H1 (cell line): ENCODE data around the gene RNF168. TPM values are rescaled to one million over a fixed set of nuclear protein-coding genes. Genes with fewer than 3 reads are reported as not detected.
"Not testable (repeated sequence)": the region's sequence is repeated elsewhere in the genome, so short reads cannot be mapped to it uniquely, and the experiment has no call there.

Source experiments
- CTCF ChIA-PET: fragments of 300-600 bp; sonication (Branson Sonifier 250); formaldehyde crosslinking; loops from one replicate; lab custom pipeline; 2021; ENCODE audit not compliant: partially characterized antibody; lab: Charles Lee
- POLR2A ChIA-PET: fragments of 300-600 bp; sonication (Branson Sonifier 250); formaldehyde crosslinking; loops from one replicate; lab custom pipeline; 2021; ENCODE audit warnings: inconsistent platforms; ENCODE audit not compliant: partially characterized antibody; lab: Charles Lee
- DNase-seq, 2 experiments: peaks; one replicate each; pipeline versions ENCODE4 v3.0.0 to v3.0.0-alpha.2; 2010 to 2022; ENCODE audit warnings: low spot score in 2 of 2, low read depth in 1 of 2, mixed read lengths in 1 of 2
- FAIRE-seq: peaks from 2 replicates; lab custom pipeline; 2011; peaks lifted over from hg19 to GRCh38; lab: Jason Lieb, UNC
- H2AFZ ChIP-seq: 2 replicates; pipeline ENCODE4 v1.8.1; 2012; ENCODE audit warnings: low read length, inconsistent platforms
- H2AK5ac ChIP-seq: 2 replicates; pipeline ENCODE4 v1.6.1; 2013; ENCODE audit warnings: low read depth, low read length
- H2BK120ac ChIP-seq: replicated peaks from 2 replicates; pipeline ENCODE3; 2013; ENCODE audit warnings: low read depth, low read length, inconsistent platforms
- H2BK12ac ChIP-seq: 2 replicates; pipeline ENCODE4 v1.6.1; 2013; ENCODE audit warnings: low read depth, low read length
- H2BK15ac ChIP-seq: 2 replicates; pipeline ENCODE4 v1.6.1; 2013; ENCODE audit warnings: low read length
- H2BK20ac ChIP-seq: 2 replicates; pipeline ENCODE4 v1.6.1; 2013; ENCODE audit warnings: low read length
- H2BK5ac ChIP-seq: 2 replicates; pipeline ENCODE4 v1.6.1; 2013; ENCODE audit warnings: low read depth, low read length
- H3K14ac ChIP-seq: 2 replicates; pipeline ENCODE4 v1.6.1; 2013; ENCODE audit warnings: inconsistent platforms; ENCODE audit not compliant: insufficient read length
- H3K18ac ChIP-seq: 2 replicates; pipeline ENCODE4 v1.6.1; 2013; ENCODE audit warnings: low read length; ENCODE audit errors: extremely low read depth
- H3K23ac ChIP-seq: 2 replicates; pipeline ENCODE4 v1.6.1; 2013; ENCODE audit warnings: inconsistent platforms; ENCODE audit not compliant: insufficient read length
- H3K23me2 ChIP-seq: 2 replicates; pipeline ENCODE4 v1.6.1; 2013; ENCODE audit warnings: low read depth, low read length
- H3K27ac ChIP-seq: 2 replicates; pipeline ENCODE4 v1.6.1; 2011; ENCODE audit warnings: low read depth, low read length, inconsistent platforms
- H3K27me3 ChIP-seq, 4 experiments: replicated peaks in 1 of 4; 1 replicate in 1 of 4; 2 replicates in 3 of 4; pipeline versions ENCODE4 v1.6.1 to v1.8.1; 2011 to 2013; ENCODE audit warnings: low read length in 3 of 4, mild to moderate bottlenecking in 3 of 4, inconsistent platforms in 2 of 4, mixed read lengths in 2 of 4, moderate library complexity in 1 of 4; ENCODE audit not compliant: control insufficient read depth in 3 of 4, insufficient read depth in 3 of 4; ENCODE audit errors: extremely low read depth in 1 of 4
- H3K36me3 ChIP-seq, 4 experiments: 2 replicates each; pipeline versions ENCODE4 v1.6.1 to v1.8.1; 2011 to 2013; ENCODE audit warnings: mild to moderate bottlenecking in 4 of 4, low read length in 3 of 4, moderate library complexity in 2 of 4, control low read depth in 1 of 4, inconsistent platforms in 1 of 4; ENCODE audit not compliant: insufficient read depth in 4 of 4, control insufficient read depth in 2 of 4
- H3K4ac ChIP-seq: replicated peaks from 2 replicates; pipeline ENCODE3; 2013; ENCODE audit warnings: low read length, low read depth, mixed read lengths, inconsistent platforms; ENCODE audit not compliant: insufficient read length
- H3K4me1 ChIP-seq, 4 experiments: replicated peaks in 1 of 4; 1 replicate in 1 of 4; 2 replicates in 3 of 4; pipeline versions ENCODE4 v1.6.1 to v1.8.1; 2011 to 2013; ENCODE audit warnings: low read length in 3 of 4, inconsistent platforms in 2 of 4, mixed read lengths in 1 of 4; ENCODE audit not compliant: insufficient read depth in 4 of 4, control insufficient read depth in 3 of 4
- H3K4me2 ChIP-seq, 2 experiments: 2 replicates each; pipeline versions ENCODE4 v1.6.1 to v1.8.1; 2011 to 2013; ENCODE audit warnings: low read depth in 2 of 2, low read length in 2 of 2, control low read depth in 1 of 2, inconsistent platforms in 1 of 2, mild to moderate bottlenecking in 1 of 2; ENCODE audit not compliant: insufficient read depth in 1 of 2
- H3K4me3 ChIP-seq, 4 experiments: fragments of 200-600, 300-600 bp in 1 of 4; sonication (generic), shearing (Covaris generic), sonication (Bioruptor Twin) in 1 of 4; 2 replicates each; pipeline versions ENCODE4 v1.5.1 to v1.8.1; 2011 to 2016; ENCODE audit warnings: low read length in 4 of 4, low read depth in 3 of 4, control low read depth in 2 of 4, inconsistent platforms in 2 of 4, mild to moderate bottlenecking in 2 of 4, mixed read lengths in 1 of 4, moderate library complexity in 1 of 4; ENCODE audit not compliant: insufficient read depth in 2 of 4; ENCODE audit errors: extremely low read depth in 1 of 4
- H3K56ac ChIP-seq: replicated peaks from 2 replicates; pipeline ENCODE3; 2013; ENCODE audit warnings: low read depth, mild to moderate bottlenecking, mixed read lengths, low read length, inconsistent platforms; ENCODE audit not compliant: insufficient read length
- H3K79me1 ChIP-seq: 2 replicates; pipeline ENCODE4 v1.6.1; 2013; ENCODE audit warnings: low read depth, low read length, control low read depth
- H3K79me2 ChIP-seq, 2 experiments: 2 replicates each; pipeline versions ENCODE4 v1.6.1 to v1.8.1; 2012 to 2013; ENCODE audit warnings: low read length in 2 of 2, mild to moderate bottlenecking in 2 of 2, inconsistent platforms in 1 of 2; ENCODE audit not compliant: insufficient read depth in 2 of 2, control insufficient read depth in 1 of 2
- H3K9ac ChIP-seq, 4 experiments: replicated peaks in 1 of 4; 1 replicate in 1 of 4; 2 replicates in 3 of 4; pipeline versions ENCODE4 v1.6.1 to v1.8.1; 2011 to 2013; ENCODE audit warnings: low read depth in 3 of 4, low read length in 3 of 4, control low read depth in 2 of 4, mild to moderate bottlenecking in 2 of 4, moderate library complexity in 2 of 4, inconsistent platforms in 1 of 4; ENCODE audit errors: extremely low read depth in 1 of 4
- H3K9me3 ChIP-seq, 2 experiments: 2 replicates each; pipeline versions ENCODE4 v1.6.1 to v1.8.1; 2012 to 2013; ENCODE audit warnings: mild to moderate bottlenecking in 2 of 2, moderate library complexity in 2 of 2, control low read depth in 1 of 2, inconsistent platforms in 1 of 2, low read depth in 1 of 2, low read length in 1 of 2, mixed read lengths in 1 of 2; ENCODE audit not compliant: insufficient read depth in 2 of 2
- H4K20me1 ChIP-seq, 2 experiments: replicated peaks in 1 of 2; 2 replicates each; pipeline versions ENCODE3 to v1.8.1; 2011 to 2013; ENCODE audit warnings: inconsistent platforms in 2 of 2, low read length in 2 of 2, mild to moderate bottlenecking in 1 of 2; ENCODE audit not compliant: insufficient read depth in 2 of 2, control insufficient read depth in 1 of 2
- H4K5ac ChIP-seq: 2 replicates; pipeline ENCODE4 v1.6.1; 2013; ENCODE audit warnings: low read length, low read depth, mixed read lengths, inconsistent platforms; ENCODE audit not compliant: insufficient read length
- H4K8ac ChIP-seq: 2 replicates; pipeline ENCODE4 v1.8.0; 2013; ENCODE audit warnings: mild to moderate bottlenecking, moderate library complexity, low read length, inconsistent platforms; ENCODE audit not compliant: insufficient read depth; ENCODE audit errors: extremely low read depth
- H4K91ac ChIP-seq: replicated peaks from 2 replicates; pipeline ENCODE3; 2013; ENCODE audit warnings: low read length, mixed read lengths, inconsistent platforms; ENCODE audit not compliant: insufficient read length
- WGBS, 2 experiments: shearing (Covaris generic) in 1 of 2; methylation state at CpG; one replicate each; pipeline versions ENCODE4 v1.1.6 to v1.1.7; 2013 to 2015; ENCODE audit warnings: low lambda C conversion rate in 2 of 2, mixed read lengths in 2 of 2, inconsistent platforms in 1 of 2, low coverage in 1 of 2, missing lambda C conversion rate in 1 of 2; ENCODE audit not compliant: insufficient replicate concordance in 2 of 2, insufficient coverage in 1 of 2, insufficient read length in 1 of 2; ENCODE audit errors: extremely low coverage in 1 of 2, missing lambda C conversion rate in 1 of 2; 5-methylcytosine and 5-hydroxymethylcytosine counted together
- polyA plus RNA-seq, 7 experiments: library from polyadenylated mRNA; depleted of rRNA in 3 of 7; stranded (reverse) in 5 of 7; unstranded in 2 of 7; fragments of >200 nt in 5 of 7; fragments of 200-250 nt in 2 of 7; gene quantifications; 1 replicate in 5 of 7; 2 replicates in 1 of 7; 4 replicates in 1 of 7; pipeline versions ENCODE4 v1.2.1 to v1.2.3, GENCODE V29; 2011 to 2013; ENCODE audit warnings: missing spikeins in 2 of 7, mixed read lengths in 2 of 7
- total RNA-seq: library from RNA; stranded (reverse); fragmentation: NEBNext Ultra II Directional; extraction: Animal tissue kit (Norgen Biotek cat#: 25700); gene quantifications from 2 replicates; pipeline ENCODE4 v1.2.1, GENCODE V29; 2021

The RNF168 gene
- total and polyA plus RNA-seq, 2 of the 8 experiments (the other 6 are each of a cell fraction or from before 2014, with no cell fraction given): 6.3 to 63.5 TPM

DNA sequence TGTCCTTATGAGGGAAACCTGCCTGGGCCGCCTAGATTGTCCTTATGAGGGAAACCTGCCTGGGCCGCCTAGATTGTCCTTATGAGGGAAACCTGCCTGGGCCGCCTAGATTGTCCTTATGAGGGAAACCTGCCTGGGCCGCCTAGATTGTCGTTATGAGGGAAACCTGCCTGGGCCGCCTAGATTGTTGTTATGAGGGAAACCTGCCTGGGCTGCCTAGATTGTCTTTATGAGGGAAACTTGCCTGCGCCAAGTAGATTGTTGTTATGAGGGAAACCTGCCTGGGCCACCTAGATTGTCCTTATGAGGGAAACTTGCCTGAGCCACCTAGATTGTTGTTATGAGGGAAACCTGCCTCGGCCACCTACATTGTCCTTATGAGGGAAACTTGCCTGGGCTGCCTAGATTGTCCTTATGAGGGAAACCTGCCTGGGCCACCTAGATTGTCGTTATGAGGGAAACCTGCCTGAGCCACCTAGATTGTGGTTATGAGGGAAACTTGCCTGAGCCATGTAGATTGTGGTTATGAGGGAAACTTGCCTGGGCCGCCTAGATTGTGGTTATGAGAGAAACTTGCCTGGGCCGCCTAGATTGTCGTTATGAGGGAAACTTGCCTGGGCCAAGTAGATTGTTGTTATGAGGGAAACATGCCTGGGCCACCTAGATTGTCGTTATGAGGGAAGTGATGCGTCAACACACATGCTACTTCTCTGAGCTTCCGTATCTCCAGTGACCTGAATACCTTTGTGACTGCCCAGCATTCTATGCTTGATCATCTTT is 8.3 kb upstream of the RNF168 start:
- H3K4ac ChIP-seq, H3K23ac ChIP-seq, H3K79me1 ChIP-seq, H3K27me3 ChIP-seq, H3K36me3 ChIP-seq, H3K9ac ChIP-seq, H2BK5ac ChIP-seq, H3K27ac ChIP-seq, H3K18ac ChIP-seq, DNase-seq, H3K23me2 ChIP-seq, H2AFZ ChIP-seq, H3K79me2 ChIP-seq, H3K9me3 ChIP-seq, H2BK12ac ChIP-seq, FAIRE-seq, H4K91ac ChIP-seq, H4K5ac ChIP-seq, H2BK120ac ChIP-seq, H3K4me1 ChIP-seq, H3K4me2 ChIP-seq, H4K20me1 ChIP-seq, H2BK20ac ChIP-seq, H3K14ac ChIP-seq, POLR2A ChIA-PET, H3K56ac ChIP-seq, H3K4me3 ChIP-seq, H2AK5ac ChIP-seq, H4K8ac ChIP-seq, H2BK15ac ChIP-seq: not testable (repeated sequence)
- 87% methylated on average over 13 of the region's 15 CpGs; no CpG with 5 or more reads in 1 of the 2 experiments for WGBS, 2 experiments
- CTCF ChIA-PET: interaction anchor here (0.6 to 1.2 kb wide), 3 partner anchors 8 to 141 kb away, joined by 3 to 8 read pairs (median 4); partner anchors contain the start of gene RNF168
